ENCODE data around the gene SERF1A. TPM values are rescaled to one million over a fixed set of nuclear protein-coding genes. Genes with fewer than 3 reads are reported as not detected.

Gene SERF1A
- total RNA-seq (2022; extraction: Qiagen RNA extraction; ENCODE audit: low read depth) = 0.98 to 2.2 TPM (median 1.3 TPM) in 5 replicates

GRCh38 chr5:70900533-70901271 is at the start of gene SERF1A:
Gene SERF1A (plus strand): TSS chr5:70900669. CDS start chr5:70900870, 201 bp downstream.

Other genes with a start within 250 kb of the SERF1A start
- 41.6 to 75.9 TPM (median 61.9 TPM) in 5 replicates for gene SMN1, start 24.4 kb downstream of the SERF1A start, total RNA-seq (2022; extraction: Qiagen RNA extraction; ENCODE audit: low read depth)
- 0.27 to 0.54 TPM (median 0.36 TPM) in 5 replicates for gene NAIP, start 124.7 kb downstream of the SERF1A start, total RNA-seq (2022; extraction: Qiagen RNA extraction; ENCODE audit: low read depth)
- 10.2 to 17.0 TPM (median 11.1 TPM) in 5 replicates for gene GTF2H2, start 167.0 kb downstream of the SERF1A start, total RNA-seq (2022; extraction: Qiagen RNA extraction; ENCODE audit: low read depth)